ENCODE results near the gene IQSEC2. TPM values are rescaled to one million over a fixed set of nuclear protein-coding genes. Genes with fewer than 3 reads are reported as not detected.

IQSEC2 gene
- total and polyA plus RNA-seq, 2 of the 4 experiments (the other 2 are of a cell fraction): 2.5 to 11.4 TPM

DNA sequence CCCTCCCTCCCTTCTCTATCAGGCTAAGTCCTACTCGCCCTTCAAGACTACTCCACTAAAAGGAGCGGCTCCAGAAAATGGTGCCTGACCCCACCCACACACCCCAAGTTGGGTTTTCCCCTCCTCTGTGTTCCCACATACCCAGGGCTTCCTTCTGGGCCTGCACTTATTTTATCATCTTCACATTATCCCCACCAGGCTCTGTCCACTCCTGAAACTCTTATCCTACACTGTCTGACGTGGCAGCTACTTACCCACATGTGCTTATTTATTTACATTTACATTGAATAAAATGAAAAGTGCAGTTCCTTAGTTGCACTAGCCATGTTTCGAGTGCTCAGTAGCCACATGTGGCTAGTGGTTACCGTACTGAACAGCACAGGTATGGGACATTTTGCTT lies 51.3 kb downstream of the IQSEC2 start:
- TF ChIP-seq RCOR1 (IDR thresholded peaks at IDR 0.05; ENCODE audit: insufficient replicate concordance, low read length) (no peak), RAD21 (IDR thresholded peaks at IDR 0.05; ENCODE audit: low read length) (no peak), MAFK (IDR thresholded peaks at IDR 0.05; ENCODE audit: low read depth, low read length) (no peak), RFX5 (IDR thresholded peaks at IDR 0.05; ENCODE audit: low read depth, low read length) (no peak), FOS (IDR thresholded peaks at IDR 0.05; ENCODE audit: low read depth, low read length) (no peak), CHD1 (IDR thresholded peaks at IDR 0.05; ENCODE audit: low read depth, low read length) (no peak), NFE2L2 (IDR thresholded peaks at IDR 0.05; ENCODE audit: low read depth, low read length) (no peak)
- TF ChIP-seq, protein P1, sequence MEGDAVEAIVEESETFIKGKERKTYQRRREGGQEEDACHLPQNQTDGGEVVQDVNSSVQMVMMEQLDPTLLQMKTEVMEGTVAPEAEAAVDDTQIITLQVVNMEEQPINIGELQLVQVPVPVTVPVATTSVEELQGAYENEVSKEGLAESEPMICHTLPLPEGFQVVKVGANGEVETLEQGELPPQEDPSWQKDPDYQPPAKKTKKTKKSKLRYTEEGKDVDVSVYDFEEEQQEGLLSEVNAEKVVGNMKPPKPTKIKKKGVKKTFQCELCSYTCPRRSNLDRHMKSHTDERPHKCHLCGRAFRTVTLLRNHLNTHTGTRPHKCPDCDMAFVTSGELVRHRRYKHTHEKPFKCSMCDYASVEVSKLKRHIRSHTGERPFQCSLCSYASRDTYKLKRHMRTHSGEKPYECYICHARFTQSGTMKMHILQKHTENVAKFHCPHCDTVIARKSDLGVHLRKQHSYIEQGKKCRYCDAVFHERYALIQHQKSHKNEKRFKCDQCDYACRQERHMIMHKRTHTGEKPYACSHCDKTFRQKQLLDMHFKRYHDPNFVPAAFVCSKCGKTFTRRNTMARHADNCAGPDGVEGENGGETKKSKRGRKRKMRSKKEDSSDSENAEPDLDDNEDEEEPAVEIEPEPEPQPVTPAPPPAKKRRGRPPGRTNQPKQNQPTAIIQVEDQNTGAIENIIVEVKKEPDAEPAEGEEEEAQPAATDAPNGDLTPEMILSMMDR (conservative IDR thresholded peaks at IDR 0.05; ENCODE audit: low read depth, low read length): no peak
- TF ChIP-seq, protein P2, sequence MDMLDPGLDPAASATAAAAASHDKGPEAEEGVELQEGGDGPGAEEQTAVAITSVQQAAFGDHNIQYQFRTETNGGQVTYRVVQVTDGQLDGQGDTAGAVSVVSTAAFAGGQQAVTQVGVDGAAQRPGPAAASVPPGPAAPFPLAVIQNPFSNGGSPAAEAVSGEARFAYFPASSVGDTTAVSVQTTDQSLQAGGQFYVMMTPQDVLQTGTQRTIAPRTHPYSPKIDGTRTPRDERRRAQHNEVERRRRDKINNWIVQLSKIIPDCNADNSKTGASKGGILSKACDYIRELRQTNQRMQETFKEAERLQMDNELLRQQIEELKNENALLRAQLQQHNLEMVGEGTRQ (IDR thresholded peaks at IDR 0.05; ENCODE audit: low read depth, low read length): no peak
- CTCF ChIA-PET: no interaction called here
- BruUV-seq (replicated peaks): no TSS peak

More for the DNA sequence above, 51.3 kb downstream of the IQSEC2 start:
- no peak overlapping the region for H4K5ac ChIP-seq (ENCODE audit: low read depth, low read length)
- peaks cover 3% of the 10 kb centered on the region; the same call in 1 of the 2 replicates for H3K36me3 ChIP-seq (ENCODE audit: control insufficient read depth, insufficient read depth, low read length)
- no peak overlapping the region for H2BK120ac ChIP-seq (ENCODE audit: low read depth, low read length)
- H3K4ac ChIP-seq (ENCODE audit: low read depth, low read length): no peak overlapping the region
- peaks cover 2% of the 10 kb centered on the region; the same call in 1 of the 2 replicates for H3K9me1 ChIP-seq (ENCODE audit: insufficient read depth, low read length)
- H3K9me3 ChIP-seq (ENCODE audit: control insufficient read depth, insufficient read depth, low read length): no peaks in the 10 kb centered on the region
- H2AK5ac ChIP-seq (ENCODE audit: low read depth, low read length): no peak overlapping the region
- H3K18ac ChIP-seq (ENCODE audit: low read depth, low read length): no peak overlapping the region
- H3K14ac ChIP-seq (replicated peaks; ENCODE audit: low read depth, low read length): no peak overlapping the region
- intact Hi-C loops (cut with micrococcal nuclease) (no loop called here), in situ Hi-C loops (cut with MboI; ENCODE audit: low sequenced_read_pairs) (no loop called here), dilution Hi-C loops (cut with HindIII; ENCODE audit: low sequenced_read_pairs, unreplicated experiment) (no loop called here)
- H3K9ac ChIP-seq (ENCODE audit: low read depth, low read length): no peak overlapping the region
- no peak overlapping the region for H2AK9ac ChIP-seq (replicated peaks; ENCODE audit: low read depth, low read length, poor library complexity)
- no peak overlapping the region for H3K27ac ChIP-seq (ENCODE audit: insufficient read depth, low read length)
- POLR2A ChIA-PET (ENCODE audit: unreplicated experiment): no interaction called here
- H3K79me1 ChIP-seq (ENCODE audit: low read depth in 1 of 2, low read length in 2 of 2): no peaks in the 10 kb centered on the region; a peak in 1 of 4 replicates
- no peaks in the 10 kb centered on the region for H4K20me1 ChIP-seq (ENCODE audit: insufficient read depth, low read length)
- ATAC-seq (ENCODE audit: low read depth): no peak
- H2BK20ac ChIP-seq (ENCODE audit: low read depth, low read length): no peak overlapping the region
- DNase-seq: no peak
- H3K27me3 ChIP-seq (ENCODE audit: control insufficient read depth, insufficient read depth, low read length): peaks cover 22% of the 10 kb centered on the region
- WGBS, 2 experiments (ENCODE audit: extremely low coverage in 2 of 2, insufficient read length in 1 of 2): 33% methylated on average over 2 of the region's 5 CpGs; no CpG with 5 or more reads in 1 of the 2 experiments
- no peak overlapping the region for H3K23ac ChIP-seq (ENCODE audit: low read depth, low read length)
- H3K4me2 ChIP-seq (ENCODE audit: low read depth, low read length): no peak overlapping the region
- no peak overlapping the region for H4K91ac ChIP-seq (ENCODE audit: insufficient read depth, low read depth, low read length)
- no peak overlapping the region for H2BK5ac ChIP-seq (ENCODE audit: low read depth, low read length, poor library complexity, severe bottlenecking)
- H3K4me3 ChIP-seq (ENCODE audit: insufficient read depth, low read depth, low read length): no peak overlapping the region
- H3K4me1 ChIP-seq (ENCODE audit: control insufficient read depth, insufficient read depth, low read length): no peaks in the 10 kb centered on the region
- H2BK15ac ChIP-seq (ENCODE audit: low read depth, low read length): no peak overlapping the region
- H2AFZ ChIP-seq (replicated peaks; ENCODE audit: low read length, poor library complexity): no peak overlapping the region
- H4K8ac ChIP-seq (ENCODE audit: low read depth in 2 of 2, low read length in 2 of 2): no peak overlapping the region
- H3K56ac ChIP-seq (ENCODE audit: extremely low read depth, insufficient read depth, low read length): no peak overlapping the region
